MM.1S (cell line): ENCODE results near the gene PCNX1.

Experiments
- DNase-seq: peaks from one replicate; pipeline ENCODE4 v3.0.0-alpha.2; 2015
- H2AFZ ChIP-seq: fragments of 300-600 bp; sonication (generic); 2 replicates; pipeline ENCODE4 v1.6.0; 2016; ENCODE audit warnings: antibody characterized with exemption, low read length
- H3F3A ChIP-seq: fragments of 300-600 bp; sonication (generic); 2 replicates; pipeline ENCODE4 v1.6.1; 2016; ENCODE audit warnings: mild to moderate bottlenecking, antibody characterized with exemption, low read length, moderate library complexity, mixed read lengths; ENCODE audit not compliant: insufficient read depth
- H3K27ac ChIP-seq: fragments of 300-600 bp; sonication (generic); 2 replicates; pipeline ENCODE4 v1.5.1; 2016; ENCODE audit warnings: mild to moderate bottlenecking, low read length
- H3K27me3 ChIP-seq: fragments of 300-600 bp; sonication (generic); replicated peaks from 2 replicates; pipeline ENCODE4 v1.6.0; 2016; ENCODE audit warnings: low read length; ENCODE audit not compliant: insufficient read depth
- H3K36me3 ChIP-seq: fragments of 300-600 bp; sonication (generic); replicated peaks from 2 replicates; pipeline ENCODE4 v1.6.1; 2016; ENCODE audit warnings: mild to moderate bottlenecking, low read length, mixed read lengths; ENCODE audit not compliant: insufficient read depth
- H3K4me1 ChIP-seq: fragments of 300-600 bp; sonication (generic); 2 replicates; pipeline ENCODE4 v1.6.1; 2016; ENCODE audit warnings: low read length, mixed read lengths
- H3K4me2 ChIP-seq: fragments of 300-600 bp; sonication (generic); 2 replicates; pipeline ENCODE4 v1.6.0; 2016; ENCODE audit warnings: low read depth, low read length
- H3K4me3 ChIP-seq: fragments of 300-600 bp; sonication (generic); 2 replicates; pipeline ENCODE4 v1.5.1; 2016; ENCODE audit warnings: low read length, mixed read lengths
- H3K79me2 ChIP-seq: fragments of 300-600 bp; sonication (generic); 2 replicates; pipeline ENCODE4 v1.6.1; 2016; ENCODE audit warnings: mixed run types, low read length, mixed read lengths
- H3K9ac ChIP-seq: fragments of 300-600 bp; sonication (generic); 2 replicates; pipeline ENCODE4 v1.6.1; 2016; ENCODE audit warnings: low read length, mixed read lengths
- H3K9me2 ChIP-seq: fragments of 300-600 bp; sonication (generic); replicated peaks from 2 replicates; pipeline ENCODE4 v1.6.1; 2016; ENCODE audit warnings: mild to moderate bottlenecking, low read length, mixed read lengths; ENCODE audit not compliant: insufficient read depth
- H3K9me3 ChIP-seq: fragments of 300-600 bp; sonication (generic); replicated peaks from 2 replicates; pipeline ENCODE4 v1.6.1; 2016; ENCODE audit warnings: mild to moderate bottlenecking, low read length, mixed read lengths; ENCODE audit not compliant: insufficient read depth
- H4K20me1 ChIP-seq: fragments of 300-600 bp; sonication (generic); 2 replicates; pipeline ENCODE4 v1.6.1; 2016; ENCODE audit warnings: mild to moderate bottlenecking, low read length, moderate library complexity, mixed read lengths; ENCODE audit not compliant: insufficient read depth
- CTCF ChIP-seq: fragments of 300-600 bp; sonication (generic); IDR thresholded peaks from 2 replicates; pipeline ENCODE4 v1.5.1; 2016; ENCODE audit warnings: antibody characterized with exemption, low read length, mixed read lengths
- EZH2 ChIP-seq: fragments of 300-600 bp; sonication (generic); optimal IDR thresholded peaks from 2 replicates; pipeline ENCODE3; 2017; ENCODE audit warnings: low read depth, mild to moderate bottlenecking, antibody characterized with exemption, low read length, mixed read lengths
- EZH2phosphoT487 ChIP-seq: fragments of 300-600 bp; sonication (generic); IDR thresholded peaks from 2 replicates; pipeline ENCODE4 v1.6.1; 2018; ENCODE audit warnings: antibody characterized with exemption, low read length

The PCNX1 gene

DNA sequence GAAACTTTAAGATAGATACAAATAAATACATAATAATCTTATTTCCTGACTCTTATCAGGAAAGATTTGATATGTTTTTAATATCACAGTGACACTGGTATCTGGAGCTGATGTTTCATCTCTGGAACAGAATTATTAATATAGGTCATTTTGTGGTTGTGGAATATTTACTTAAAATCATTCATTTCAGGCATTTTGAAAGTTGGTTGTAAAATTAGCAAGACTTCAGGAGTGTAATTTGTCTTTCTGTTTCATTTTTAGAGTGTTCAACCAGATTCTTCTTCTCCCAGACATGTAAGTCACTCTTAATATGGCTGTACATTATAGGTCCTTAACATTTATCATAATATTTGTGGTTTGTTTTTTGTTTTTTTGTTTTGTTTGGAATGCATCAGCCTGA, 115.7 kb downstream of the PCNX1 start:
- peaks cover 3% of the 10 kb centered on the region; the same call in 1 of the 2 replicates for H3K4me1 ChIP-seq
- no peaks in the 10 kb centered on the region for H4K20me1 ChIP-seq
- TF ChIP-seq CTCF: no peak
- no peak for TF ChIP-seq EZH2phosphoT487
- no peak for TF ChIP-seq EZH2
- H2AFZ ChIP-seq: no peak overlapping the region
- no peaks in the 10 kb centered on the region for H3K79me2 ChIP-seq
- no peaks in the 10 kb centered on the region for H3K36me3 ChIP-seq
- H3K9me2 ChIP-seq: no peaks in the 10 kb centered on the region
- no peak overlapping the region for H3K9ac ChIP-seq
- H3K27me3 ChIP-seq: no peaks in the 10 kb centered on the region
- H3K9me3 ChIP-seq: no peaks in the 10 kb centered on the region
- H3K27ac ChIP-seq: no peak overlapping the region
- no peak for DNase-seq
- no peaks in the 10 kb centered on the region for H3F3A ChIP-seq
- no peak overlapping the region for H3K4me3 ChIP-seq
- no peak overlapping the region for H3K4me2 ChIP-seq

DNA sequence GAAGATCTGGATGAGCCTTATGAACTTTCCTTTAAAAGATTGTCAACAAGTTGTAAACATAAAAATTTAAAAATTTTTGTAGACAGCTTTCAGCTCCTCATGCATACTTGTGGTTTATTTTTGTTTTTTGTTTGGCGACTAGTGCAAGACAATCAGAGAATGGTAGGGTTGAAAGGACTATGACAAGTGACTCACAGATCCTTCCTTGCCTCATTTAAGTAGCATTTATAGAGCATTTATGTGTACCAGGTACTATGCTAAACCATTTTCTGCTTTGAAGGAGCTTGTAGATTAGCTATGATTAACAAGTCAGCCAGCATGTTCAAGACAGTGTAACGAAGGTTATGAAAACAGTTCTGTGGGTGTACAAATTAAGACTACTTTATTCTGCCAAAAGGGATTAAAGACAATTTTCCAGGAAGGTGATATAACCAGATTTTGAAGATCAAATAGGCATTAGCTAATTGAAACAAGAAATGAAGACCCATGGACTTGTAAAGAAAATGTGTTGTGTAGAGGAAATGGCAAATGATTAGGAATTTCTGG, 122.0 kb downstream of the PCNX1 start:
- DNase-seq: no peak
- Histone ChIP-seq H3K4me2 (no peak overlapping the region), H2AFZ (no peak overlapping the region), H3K27ac (no peak overlapping the region), H3K9me3 (no peaks in the 10 kb centered on the region), H3K9me2 (no peaks in the 10 kb centered on the region), H3K9ac (no peak overlapping the region), H4K20me1 (no peaks in the 10 kb centered on the region), H3K36me3 (no peaks in the 10 kb centered on the region), H3K27me3 (no peaks in the 10 kb centered on the region), H3K4me1 (no peaks in the 10 kb centered on the region), H3F3A (no peaks in the 10 kb centered on the region), H3K79me2 (no peaks in the 10 kb centered on the region), H3K4me3 (no peak overlapping the region)
- TF ChIP-seq EZH2: no peak

DNA sequence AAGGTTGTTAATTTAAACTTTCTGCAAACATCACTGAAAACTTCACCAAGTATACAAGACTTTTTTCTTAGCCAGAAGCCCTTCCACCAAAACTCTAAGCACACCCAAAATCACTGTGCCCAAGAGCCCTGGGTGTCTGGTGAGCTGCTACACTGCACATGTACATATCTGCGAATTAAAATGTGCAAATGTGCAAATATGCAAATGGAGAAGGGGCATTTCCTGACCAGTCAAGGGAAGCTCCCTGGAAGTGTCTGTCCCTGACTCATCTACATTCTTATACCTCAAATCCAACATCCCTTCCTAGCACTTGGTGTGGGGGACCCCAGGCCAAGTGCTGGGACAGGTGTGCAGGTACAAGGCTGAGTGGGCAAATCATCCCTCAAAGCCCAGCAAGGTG, 123.7 kb downstream of the PCNX1 start:
- H3K9me3 ChIP-seq: no peaks in the 10 kb centered on the region
- H4K20me1 ChIP-seq: no peaks in the 10 kb centered on the region
- no peaks in the 10 kb centered on the region for H3K79me2 ChIP-seq
- TF ChIP-seq CTCF (no peak), EZH2phosphoT487 (no peak), EZH2 (no peak)
- H3K9me2 ChIP-seq: no peaks in the 10 kb centered on the region
- no peaks in the 10 kb centered on the region for H3K4me1 ChIP-seq
- H3K9ac ChIP-seq: no peak overlapping the region
- no peaks in the 10 kb centered on the region for H3K36me3 ChIP-seq
- no peak for DNase-seq
- no peak overlapping the region for H2AFZ ChIP-seq
- no peaks in the 10 kb centered on the region for H3K27me3 ChIP-seq
- H3K4me3 ChIP-seq: no peak overlapping the region
- no peak overlapping the region for H3K4me2 ChIP-seq
- H3F3A ChIP-seq: no peaks in the 10 kb centered on the region
- no peak overlapping the region for H3K27ac ChIP-seq

GRCh38 chr14:71036433-71036832, 129.2 kb downstream of the PCNX1 start:
- Histone ChIP-seq H3K4me2 (no peak overlapping the region), H2AFZ (no peak overlapping the region), H3F3A (no peaks in the 10 kb centered on the region), H3K9ac (no peak overlapping the region), H3K27me3 (no peaks in the 10 kb centered on the region), H3K4me1 (no peaks in the 10 kb centered on the region), H3K79me2 (no peaks in the 10 kb centered on the region), H3K9me2 (no peaks in the 10 kb centered on the region), H4K20me1 (no peaks in the 10 kb centered on the region), H3K27ac (no peak overlapping the region), H3K36me3 (no peaks in the 10 kb centered on the region), H3K4me3 (no peak overlapping the region), H3K9me3 (no peaks in the 10 kb centered on the region)
- TF ChIP-seq CTCF (no peak), EZH2 (no peak)
- DNase-seq: no peak
